Fibroblast of the aortic adventitia (primary cell): ENCODE results near the gene ST8SIA6. TPM values are rescaled to one million over a fixed set of nuclear protein-coding genes. Genes with fewer than 3 reads are reported as not detected.

Experiments used
- DNase-seq: peaks from one replicate; pipeline ENCODE4 v3.0.0-alpha.2; 2010; ENCODE audit warnings: low read depth
- H3K4me3 ChIP-seq: 2 replicates; pipeline ENCODE4 v1.5.1; 2011; ENCODE audit warnings: low read depth, mild to moderate bottlenecking, control low read depth, low read length, moderate library complexity
- total RNA-seq: library from RNA; depleted of rRNA; stranded (reverse); fragments of >200 nt; gene quantifications from 2 replicates; pipeline ENCODE4 v1.2.3, GENCODE V29; 2012; ENCODE audit warnings: low replicate concordance
- TF ChIP-seq, protein P1 (sequence below): IDR thresholded peaks from 2 replicates; pipeline ENCODE4 v1.5.1; 2011; ENCODE audit warnings: mild to moderate bottlenecking, low read length, control low read depth, inconsistent platforms; ENCODE audit not compliant: insufficient read depth

ST8SIA6 gene
- total RNA-seq, 1 donor = 0.09 TPM

DNA sequence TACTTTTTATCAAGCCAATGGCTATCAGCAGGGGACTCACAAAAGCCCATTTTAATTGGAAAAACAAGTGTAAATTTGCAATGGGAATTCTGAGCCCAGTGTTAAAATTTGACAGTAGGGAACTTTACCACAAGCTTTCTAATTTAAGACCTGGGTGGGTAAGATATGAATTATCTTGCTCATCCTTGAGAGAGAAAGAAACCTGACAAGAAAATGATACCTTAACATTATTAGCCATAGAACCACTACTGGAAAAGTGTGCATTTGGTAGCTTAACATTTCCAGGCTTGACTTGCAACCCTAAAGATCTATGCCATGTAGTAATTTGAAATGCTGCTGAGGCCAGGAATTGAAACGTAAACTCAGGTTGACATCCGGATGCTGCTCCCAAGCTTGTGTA, 2.7 kb upstream of the ST8SIA6 start:
- no peak overlapping the region for H3K4me3 ChIP-seq
- TF ChIP-seq, protein P1, sequence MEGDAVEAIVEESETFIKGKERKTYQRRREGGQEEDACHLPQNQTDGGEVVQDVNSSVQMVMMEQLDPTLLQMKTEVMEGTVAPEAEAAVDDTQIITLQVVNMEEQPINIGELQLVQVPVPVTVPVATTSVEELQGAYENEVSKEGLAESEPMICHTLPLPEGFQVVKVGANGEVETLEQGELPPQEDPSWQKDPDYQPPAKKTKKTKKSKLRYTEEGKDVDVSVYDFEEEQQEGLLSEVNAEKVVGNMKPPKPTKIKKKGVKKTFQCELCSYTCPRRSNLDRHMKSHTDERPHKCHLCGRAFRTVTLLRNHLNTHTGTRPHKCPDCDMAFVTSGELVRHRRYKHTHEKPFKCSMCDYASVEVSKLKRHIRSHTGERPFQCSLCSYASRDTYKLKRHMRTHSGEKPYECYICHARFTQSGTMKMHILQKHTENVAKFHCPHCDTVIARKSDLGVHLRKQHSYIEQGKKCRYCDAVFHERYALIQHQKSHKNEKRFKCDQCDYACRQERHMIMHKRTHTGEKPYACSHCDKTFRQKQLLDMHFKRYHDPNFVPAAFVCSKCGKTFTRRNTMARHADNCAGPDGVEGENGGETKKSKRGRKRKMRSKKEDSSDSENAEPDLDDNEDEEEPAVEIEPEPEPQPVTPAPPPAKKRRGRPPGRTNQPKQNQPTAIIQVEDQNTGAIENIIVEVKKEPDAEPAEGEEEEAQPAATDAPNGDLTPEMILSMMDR = no peak
- DNase-seq = no peak

DNA sequence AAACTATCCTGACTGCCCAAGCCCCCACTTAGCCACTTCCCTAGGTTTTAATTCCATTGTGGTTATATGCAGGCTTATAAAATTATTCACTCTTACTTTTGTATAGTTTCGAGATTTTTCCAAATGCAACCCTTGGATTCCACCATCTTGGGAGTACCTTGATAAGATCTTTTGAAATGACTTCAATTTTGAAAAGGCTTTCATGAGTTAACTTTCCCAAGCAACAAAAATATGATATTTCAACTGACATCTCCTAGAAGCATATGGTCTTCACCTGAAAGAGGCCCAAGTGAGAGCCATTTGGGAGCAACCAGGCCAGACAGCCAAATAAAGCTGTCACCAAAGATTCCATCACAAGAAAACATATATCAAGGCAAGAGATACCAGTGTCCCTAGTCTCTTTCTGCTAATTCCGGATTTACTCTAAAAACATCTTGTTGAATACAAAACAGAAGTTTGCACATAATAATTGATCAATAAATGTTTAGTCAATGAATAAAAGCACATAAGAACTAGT, 1.7 kb upstream of the ST8SIA6 start:
- no peak overlapping the region for H3K4me3 ChIP-seq
- no peak for DNase-seq
- TF ChIP-seq, protein P1 = no peak

GRCh38 chr10:17455015-17455520, 673 bp upstream of the ST8SIA6 start:
- DNase-seq = no peak
- TF ChIP-seq, protein P1 = no peak
- H3K4me3 ChIP-seq = peak overlapping the region; percentile 54

DNA sequence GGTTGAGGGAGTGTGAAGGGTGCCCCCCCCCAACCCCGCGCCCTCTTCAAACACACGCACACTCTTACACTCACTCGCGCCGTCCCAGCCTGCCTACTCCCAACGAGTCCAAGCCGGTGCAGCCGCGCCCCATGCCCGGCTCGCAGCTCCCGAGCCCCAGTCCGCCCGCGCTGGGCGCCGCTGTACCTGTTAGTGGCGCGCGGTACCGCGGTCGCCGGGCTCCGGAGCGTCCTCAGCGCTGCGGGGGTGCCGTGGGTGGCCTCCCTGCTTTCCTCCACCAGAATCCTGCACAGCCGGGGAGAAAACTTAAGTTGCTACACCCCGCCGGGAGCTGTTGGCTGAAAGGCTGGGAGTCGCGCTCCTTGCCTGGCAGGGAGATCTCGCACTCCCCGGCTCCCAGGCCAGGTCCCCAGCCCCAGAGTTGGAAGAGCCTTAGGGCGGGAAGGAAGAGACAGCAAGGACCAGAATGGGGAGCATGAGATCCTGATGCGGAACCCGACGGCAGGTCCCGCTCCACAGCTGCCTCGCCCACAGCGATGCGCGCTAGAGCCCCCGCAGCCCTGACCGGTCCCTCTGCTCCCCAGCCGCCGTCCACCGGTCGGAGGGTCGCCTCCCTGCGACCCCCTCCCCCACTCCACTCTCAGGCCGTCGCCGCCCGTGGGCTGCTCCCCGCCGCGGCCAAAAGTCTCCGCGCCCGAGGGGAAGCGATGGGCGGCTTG, 863 bp downstream of the ST8SIA6 start:
- H3K4me3 ChIP-seq = peak overlapping the region; percentile 36
- DNase-seq = no peak
- TF ChIP-seq, protein P1 = no peak

DNA sequence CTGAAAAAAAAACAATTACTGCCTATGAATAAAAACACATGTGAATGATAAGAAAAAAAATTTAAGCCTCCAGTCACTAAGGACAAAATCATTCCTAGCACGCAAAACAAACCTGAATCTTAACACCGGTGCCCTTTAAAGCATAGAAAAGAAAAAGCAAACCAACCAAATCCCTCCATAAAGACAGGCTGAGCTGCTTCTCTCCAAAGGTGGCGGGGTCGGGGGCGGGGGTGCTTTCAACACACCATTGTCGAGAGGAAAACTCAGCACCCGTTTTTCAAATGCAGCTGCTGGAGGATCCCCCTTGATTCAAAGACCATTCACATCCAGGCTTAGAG, 1.4 kb downstream of the ST8SIA6 start:
- no peak for DNase-seq
- no peak overlapping the region for H3K4me3 ChIP-seq
- TF ChIP-seq, protein P1 = no peak

DNA sequence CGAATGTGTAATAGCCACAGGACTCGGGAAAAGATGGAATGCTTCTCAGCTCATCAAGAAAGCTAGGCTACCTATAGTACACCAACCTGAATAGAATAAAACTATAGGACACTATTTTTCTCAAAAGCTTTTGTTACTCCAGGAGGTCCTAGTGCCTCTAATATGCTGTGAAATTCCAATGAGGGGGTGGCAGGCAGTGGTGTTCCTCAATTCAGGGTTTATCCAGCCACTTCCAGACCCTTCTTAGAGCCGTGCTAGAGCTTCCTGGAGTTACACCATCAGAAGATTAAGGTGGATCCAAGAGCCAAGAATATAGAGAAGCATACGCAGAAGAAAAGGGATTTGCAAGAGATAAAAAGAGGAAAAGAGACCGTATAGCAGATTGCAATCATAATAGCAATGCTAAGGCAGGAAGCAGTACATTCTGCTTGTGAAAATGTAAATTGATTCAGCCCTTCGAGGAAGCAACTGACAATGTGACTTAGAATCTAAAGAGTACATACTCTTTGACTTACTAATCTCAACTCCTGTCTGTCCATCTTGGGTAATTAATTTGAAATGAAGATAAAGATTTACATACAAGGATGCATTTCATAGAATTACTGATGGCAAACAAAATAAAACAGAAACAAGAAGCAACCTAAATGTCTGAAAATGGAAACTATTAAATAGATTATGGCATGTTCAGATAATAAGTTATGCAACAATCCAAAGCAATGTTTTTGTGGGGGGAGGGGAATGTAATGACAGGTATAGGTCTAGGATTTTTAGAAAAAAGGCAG, 2.1 kb downstream of the ST8SIA6 start:
- no peak for DNase-seq
- no peak overlapping the region for H3K4me3 ChIP-seq
- TF ChIP-seq, protein P1 = no peak
